Lower leg skin (tissue), 3 donors: ENCODE data around the gene GLUL.

Source experiments
- CTCF ChIP-seq, 3 donors: fragments of 450-650 bp; IDR thresholded peaks; one replicate each; pipeline ENCODE4 v1.5.1; 2016; ENCODE audit warnings: antibody characterized with exemption in 3 of 3, mild to moderate bottlenecking in 3 of 3, moderate library complexity in 2 of 3
- POLR2A ChIP-seq, 2 donors: fragments of 450-650 bp; IDR thresholded peaks; one replicate each; pipeline ENCODE4 v1.6.1; 2016 to 2017; ENCODE audit warnings: antibody characterized with exemption in 2 of 2, mild to moderate bottlenecking in 1 of 2, moderate library complexity in 1 of 2

GRCh38 chr1:182438326-182438725 lies 46.7 kb upstream of the GLUL start:
- no peak for TF ChIP-seq CTCF (IDR thresholded peaks at IDR 0.05)
- TF ChIP-seq POLR2A (IDR thresholded peaks at IDR 0.05), result no peak
